Chondrocyte (in vitro differentiated cells): ENCODE measurements around the gene CDK5. TPM values are rescaled to one million over a fixed set of nuclear protein-coding genes. Genes with fewer than 3 reads are reported as not detected.

ENCODE experiments used
- DNase-seq: peaks from one replicate; pipeline ENCODE4 v3.0.0; 2021; ENCODE audit warnings: mixed read lengths, low spot score
- H3K27ac Mint-ChIP-seq: one replicate; pipeline ENCODE4 v1.8.0; 2021; ENCODE audit warnings: mild to moderate bottlenecking, moderate library complexity, mixed read lengths; ENCODE audit not compliant: unreplicated experiment
- H3K27me3 Mint-ChIP-seq: 2 replicates; pipeline ENCODE4 v1.8.0; 2021; ENCODE audit warnings: low read depth, mixed read lengths
- H3K36me3 Mint-ChIP-seq: 2 replicates; pipeline ENCODE4 v1.8.0; 2021; ENCODE audit warnings: low read depth, mixed read lengths
- H3K4me1 Mint-ChIP-seq: 2 replicates; pipeline ENCODE4 v1.8.0; 2021; ENCODE audit warnings: low read depth, mild to moderate bottlenecking, mixed read lengths
- H3K4me3 Mint-ChIP-seq: one replicate; pipeline ENCODE4 v1.8.0; 2021; ENCODE audit warnings: mild to moderate bottlenecking, moderate library complexity, mixed read lengths; ENCODE audit not compliant: unreplicated experiment
- H3K9me3 Mint-ChIP-seq: 2 replicates; pipeline ENCODE4 v1.8.0; 2021; ENCODE audit warnings: low read depth, mixed read lengths
- total RNA-seq: library from RNA; stranded (reverse); gene quantifications from 3 replicates; pipeline ENCODE4 v1.2.1, GENCODE V29; 2021
- TF ChIP-seq, protein P1 (sequence below): fragments of 200-600 bp; sonication (generic); IDR thresholded peaks from 2 replicates; pipeline ENCODE4 v1.5.0; 2021; ENCODE audit warnings: antibody characterized with exemption, mild to moderate bottlenecking, moderate library complexity

CDK5 gene
- total RNA-seq, 1 donor from 2014 or later = 24.0 TPM

DNA sequence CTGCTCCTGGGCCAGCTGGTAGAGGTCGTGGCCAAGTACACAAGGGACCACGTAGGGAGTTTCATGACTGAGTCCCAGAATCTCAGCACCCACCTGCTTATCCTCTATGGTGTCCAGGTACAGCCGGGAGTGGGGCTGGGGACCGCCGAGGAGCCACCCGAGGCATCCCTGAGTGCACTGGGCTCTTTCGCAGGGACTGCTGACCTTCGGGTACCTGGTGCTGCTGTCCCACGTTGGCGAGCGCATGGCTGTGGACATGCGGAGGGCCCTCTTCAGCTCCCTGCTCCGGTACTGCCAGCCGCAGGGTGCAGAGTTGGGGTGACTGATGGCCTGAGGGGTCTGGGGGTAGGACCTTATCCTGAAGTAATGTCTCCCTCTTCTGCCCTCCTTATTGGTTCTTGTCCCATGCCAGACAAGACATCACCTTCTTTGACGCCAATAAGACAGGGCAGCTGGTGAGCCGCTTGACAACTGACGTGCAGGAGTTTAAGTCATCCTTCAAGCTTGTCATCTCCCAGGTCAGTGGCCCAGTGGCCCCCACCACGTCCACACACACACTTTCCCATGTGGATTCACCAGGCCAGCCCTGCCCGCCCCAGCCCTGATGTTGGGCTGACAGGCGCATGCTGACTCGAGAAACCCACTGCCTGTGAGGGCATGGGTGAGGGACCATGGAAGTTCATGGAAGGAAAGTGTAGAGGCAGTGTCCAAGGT lies 23.2 kb downstream of the CDK5 start:
- Mint-ChIP-seq H3K27ac (no peak overlapping the region), H3K4me1 (peaks cover 24% of the 10 kb centered on the region), H3K4me3 (no peak overlapping the region), H3K9me3 (no peaks in the 10 kb centered on the region), H3K27me3 (no peaks in the 10 kb centered on the region), H3K36me3 (peaks cover 3% of the 10 kb centered on the region)
- TF ChIP-seq, protein P1, sequence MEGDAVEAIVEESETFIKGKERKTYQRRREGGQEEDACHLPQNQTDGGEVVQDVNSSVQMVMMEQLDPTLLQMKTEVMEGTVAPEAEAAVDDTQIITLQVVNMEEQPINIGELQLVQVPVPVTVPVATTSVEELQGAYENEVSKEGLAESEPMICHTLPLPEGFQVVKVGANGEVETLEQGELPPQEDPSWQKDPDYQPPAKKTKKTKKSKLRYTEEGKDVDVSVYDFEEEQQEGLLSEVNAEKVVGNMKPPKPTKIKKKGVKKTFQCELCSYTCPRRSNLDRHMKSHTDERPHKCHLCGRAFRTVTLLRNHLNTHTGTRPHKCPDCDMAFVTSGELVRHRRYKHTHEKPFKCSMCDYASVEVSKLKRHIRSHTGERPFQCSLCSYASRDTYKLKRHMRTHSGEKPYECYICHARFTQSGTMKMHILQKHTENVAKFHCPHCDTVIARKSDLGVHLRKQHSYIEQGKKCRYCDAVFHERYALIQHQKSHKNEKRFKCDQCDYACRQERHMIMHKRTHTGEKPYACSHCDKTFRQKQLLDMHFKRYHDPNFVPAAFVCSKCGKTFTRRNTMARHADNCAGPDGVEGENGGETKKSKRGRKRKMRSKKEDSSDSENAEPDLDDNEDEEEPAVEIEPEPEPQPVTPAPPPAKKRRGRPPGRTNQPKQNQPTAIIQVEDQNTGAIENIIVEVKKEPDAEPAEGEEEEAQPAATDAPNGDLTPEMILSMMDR = no peak
- DNase-seq = no peak

DNA sequence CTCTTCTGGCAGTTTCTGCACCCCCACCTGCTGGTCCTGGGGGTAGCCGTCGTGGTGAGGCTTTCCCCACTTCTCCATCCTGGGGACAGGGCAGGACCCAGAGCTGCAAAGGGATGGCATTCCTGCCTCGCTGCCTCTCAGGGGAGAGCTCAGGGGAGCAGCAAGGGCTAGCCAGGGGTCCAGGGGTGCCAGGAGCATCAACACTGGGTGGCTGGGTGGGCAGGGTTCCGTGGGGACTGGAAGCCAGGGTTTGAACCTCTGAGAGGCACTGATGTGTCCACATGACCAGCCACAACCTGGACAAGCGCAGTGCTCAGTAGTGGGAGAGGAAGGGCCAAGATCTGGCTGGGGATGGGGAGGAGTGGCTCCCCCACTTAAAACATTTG lies 23.8 kb downstream of the CDK5 start:
- Mint-ChIP-seq H3K27ac (no peak overlapping the region), H3K9me3 (no peaks in the 10 kb centered on the region), H3K4me1 (peaks cover 24% of the 10 kb centered on the region), H3K27me3 (no peaks in the 10 kb centered on the region), H3K36me3 (peaks cover 3% of the 10 kb centered on the region), H3K4me3 (no peak overlapping the region)
- TF ChIP-seq, protein P1 = no peak
- no peak for DNase-seq

DNA sequence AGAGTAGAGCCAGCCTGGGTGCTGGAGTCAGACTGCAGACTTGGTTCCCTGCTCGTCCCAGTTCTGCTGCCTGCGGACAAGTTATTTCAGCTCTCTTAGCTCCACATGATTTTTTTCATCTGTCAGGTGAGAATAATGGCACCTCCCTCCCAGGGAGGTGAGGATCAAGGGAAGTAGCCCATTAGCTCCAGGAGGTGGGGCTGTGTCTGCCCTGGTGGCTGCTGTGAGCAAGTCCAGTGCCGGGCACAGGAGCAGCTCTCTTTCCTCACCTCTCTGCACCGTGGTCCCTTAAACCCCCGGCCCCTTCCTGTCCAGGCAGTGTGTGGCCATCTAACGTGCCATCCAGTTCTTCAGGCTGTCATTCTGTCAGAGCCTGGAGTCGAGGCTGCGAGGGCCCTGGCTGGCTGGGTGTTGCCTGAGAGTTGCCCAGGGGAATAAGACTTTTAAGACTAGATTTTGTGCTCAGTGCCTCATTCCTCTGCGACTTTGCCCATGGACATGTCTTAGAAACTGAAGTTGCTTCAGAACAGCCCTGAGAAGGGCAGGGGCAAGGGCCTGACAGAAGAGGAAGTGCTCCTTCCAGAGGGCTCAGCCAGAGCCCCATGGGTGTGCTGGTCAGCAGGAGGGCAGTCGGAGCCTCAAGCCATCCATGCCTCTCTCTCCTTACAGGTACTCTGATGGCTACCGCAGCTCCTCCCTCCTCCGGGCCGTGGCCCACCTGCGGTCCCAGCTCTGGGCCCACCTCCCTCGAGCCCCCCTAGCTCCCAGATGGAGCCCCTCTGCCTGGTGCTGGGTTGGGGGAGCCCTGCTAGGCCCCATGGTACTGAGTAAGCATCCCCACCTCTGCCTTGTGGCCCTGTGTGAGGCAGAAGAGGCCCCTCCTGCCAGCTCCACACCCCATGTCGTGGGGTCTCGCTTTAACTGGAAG lies 24.5 kb downstream of the CDK5 start:
- no peak overlapping the region for H3K4me3 Mint-ChIP-seq
- TF ChIP-seq, protein P1 = no peak

DNA sequence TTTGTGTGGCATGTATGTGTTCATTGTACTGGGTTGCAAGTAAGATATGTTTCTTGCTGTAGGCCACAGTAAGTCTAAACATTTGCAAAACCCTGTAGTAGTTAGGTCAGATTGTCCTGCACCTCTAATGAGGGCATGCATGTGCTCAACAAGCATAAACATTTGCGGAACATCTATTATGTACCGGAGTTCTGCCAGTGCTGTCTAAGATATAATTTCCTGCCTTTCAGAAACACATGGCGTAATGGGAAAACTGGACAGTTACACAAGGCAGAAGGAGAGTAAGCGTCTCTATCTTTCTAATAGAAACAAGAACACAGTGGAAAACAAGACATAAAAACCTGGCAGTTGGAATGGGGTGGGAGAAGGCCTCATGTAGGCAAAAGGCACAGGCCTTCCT lies 26.7 kb downstream of the CDK5 start:
- no peaks in the 10 kb centered on the region for H3K27me3 Mint-ChIP-seq
- peaks cover 5% of the 10 kb centered on the region for H3K36me3 Mint-ChIP-seq
- no peaks in the 10 kb centered on the region for H3K9me3 Mint-ChIP-seq
- no peak overlapping the region for H3K27ac Mint-ChIP-seq
- TF ChIP-seq, protein P1 = no peak
- no peak overlapping the region for H3K4me3 Mint-ChIP-seq
- H3K4me1 Mint-ChIP-seq = peaks cover 21% of the 10 kb centered on the region
- DNase-seq = no peak

More for the DNA sequence above, 24.5 kb downstream of the CDK5 start:
- no peaks in the 10 kb centered on the region for H3K27me3 Mint-ChIP-seq
- peaks cover 21% of the 10 kb centered on the region for H3K4me1 Mint-ChIP-seq
- no peaks in the 10 kb centered on the region for H3K9me3 Mint-ChIP-seq
- peaks cover 5% of the 10 kb centered on the region for H3K36me3 Mint-ChIP-seq
- H3K27ac Mint-ChIP-seq = no peak overlapping the region
- no peak for DNase-seq

DNA sequence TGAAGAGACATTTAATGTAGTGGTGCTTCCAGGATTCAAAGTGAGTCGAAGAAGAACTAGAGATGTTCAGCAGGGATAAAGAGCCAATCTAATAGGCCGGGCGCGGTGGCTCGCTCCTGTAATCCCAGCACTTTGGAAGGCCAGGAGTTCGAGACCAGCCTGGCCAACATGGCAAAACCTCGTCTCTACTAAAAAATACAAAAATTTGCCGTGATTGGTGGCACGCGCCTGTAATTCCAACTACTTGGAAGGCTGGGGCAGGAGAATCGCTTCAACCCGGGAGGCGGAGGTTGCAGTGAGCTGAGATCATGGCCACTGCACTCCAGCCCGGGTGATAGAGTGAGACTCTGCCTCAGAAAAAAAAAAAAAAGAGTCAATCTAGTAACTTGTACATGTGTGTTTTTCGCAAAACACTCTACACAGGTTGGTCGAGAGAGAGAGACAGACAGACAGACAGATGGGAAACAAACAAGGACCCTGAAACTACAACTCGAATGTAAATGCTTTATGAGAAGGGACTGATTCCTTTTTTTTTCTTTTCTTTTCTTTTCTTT lies 28.7 kb downstream of the CDK5 start:
- Mint-ChIP-seq H3K4me3 (peak overlapping the region; percentile 95), H3K9me3 (no peaks in the 10 kb centered on the region)
- DNase-seq = no peak

More for the DNA sequence above, 28.7 kb downstream of the CDK5 start:
- peaks cover 2% of the 10 kb centered on the region for H3K36me3 Mint-ChIP-seq
- H3K27me3 Mint-ChIP-seq = no peaks in the 10 kb centered on the region
- TF ChIP-seq, protein P1 = peak; percentile 40
- H3K27ac Mint-ChIP-seq = peak overlapping the region; percentile 94
- peaks cover 21% of the 10 kb centered on the region for H3K4me1 Mint-ChIP-seq
